Esophagus squamous epithelium (tissue), 4 donors: Measurements from ENCODE around the gene FFAR3.

Experiments
- CTCF ChIP-seq, 6 experiments: fragments of 450-650 bp in 4 of 6; fragments of 200-600 bp in 2 of 6; sonication (generic) in 2 of 6; IDR thresholded peaks; one replicate each; pipeline ENCODE4 v1.5.1; 2016 to 2019; ENCODE audit warnings: antibody characterized with exemption in 6 of 6, mild to moderate bottlenecking in 4 of 6, moderate library complexity in 4 of 6
- POLR2A ChIP-seq, 4 donors: fragments of 450-650 bp; IDR thresholded peaks; one replicate each; pipeline ENCODE4 v1.6.1; 2017; ENCODE audit warnings: antibody characterized with exemption in 4 of 4, mild to moderate bottlenecking in 4 of 4, moderate library complexity in 3 of 4

- no peak for TF ChIP-seq POLR2A (IDR thresholded peaks at IDR 0.05)
- TF ChIP-seq CTCF (IDR thresholded peaks at IDR 0.05), result no peak
Measured at GRCh38 chr19:35311901-35312665, 46.2 kb upstream of the FFAR3 start.
